ENCODE measurements around the gene BAIAP2L2. TPM values are rescaled to one million over a fixed set of nuclear protein-coding genes. Genes with fewer than 3 reads are reported as not detected.

The BAIAP2L2 gene
- total and polyA plus RNA-seq, 4 donors: 0.33 to 0.46 (median 0.44) TPM; not detected in 1

GRCh38 chr22:38098410-38099249, 11.9 kb downstream of the BAIAP2L2 start:
- H3K27me3 ChIP-seq (ENCODE audit: control insufficient read depth in 4 of 4, insufficient read depth in 4 of 4, low read length in 3 of 4): no peaks in the 10 kb centered on the region
- no peak for DNase-seq (ENCODE audit: low spot score)
- H3K4me1 ChIP-seq (ENCODE audit: control insufficient read depth in 4 of 4, insufficient read depth in 4 of 4, low read length in 3 of 4): no peaks in the 10 kb centered on the region
- TF ChIP-seq NR2F2 (IDR thresholded peaks at IDR 0.05) (no peak), REST (IDR thresholded peaks at IDR 0.05) (peak; percentile 52)
- no peaks in the 10 kb centered on the region for H3K9me3 ChIP-seq (ENCODE audit: control insufficient read depth in 4 of 4, low read length in 3 of 4)
- no peaks in the 10 kb centered on the region for H3K36me3 ChIP-seq (ENCODE audit: control insufficient read depth in 4 of 4, insufficient read depth in 3 of 4, low read depth in 1 of 4, low read length in 3 of 4)
- H3K27ac ChIP-seq (ENCODE audit: low read depth in 1 of 2, low read length in 2 of 2): peak overlapping the region in 1 of 2 donors; percentile 45
- H3K4me3 ChIP-seq (ENCODE audit: low read depth in 1 of 3, low read length in 3 of 3): no peak overlapping the region
- 69% methylated on average over 9 of the region's 9 CpGs for WGBS
- H3K9ac ChIP-seq (ENCODE audit: low read depth in 1 of 2, low read length in 2 of 2): no peak overlapping the region

GRCh38 chr22:38097557-38098409, 12.7 kb downstream of the BAIAP2L2 start:
- no peak overlapping the region for H3K9ac ChIP-seq (ENCODE audit: low read depth in 1 of 2, low read length in 2 of 2)
- 54% methylated on average over 32 of the region's 32 CpGs for WGBS

More at GRCh38 chr22:38097557-38098409, 12.7 kb downstream of the BAIAP2L2 start:
- Histone ChIP-seq H3K36me3 (ENCODE audit: control insufficient read depth in 4 of 4, insufficient read depth in 3 of 4, low read depth in 1 of 4, low read length in 3 of 4) (no peaks in the 10 kb centered on the region), H3K27me3 (ENCODE audit: control insufficient read depth in 4 of 4, insufficient read depth in 4 of 4, low read length in 3 of 4) (no peaks in the 10 kb centered on the region), H3K4me3 (ENCODE audit: low read depth in 1 of 3, low read length in 3 of 3) (no peak overlapping the region), H3K9me3 (ENCODE audit: control insufficient read depth in 4 of 4, low read length in 3 of 4) (no peaks in the 10 kb centered on the region), H3K27ac (ENCODE audit: low read depth in 1 of 2, low read length in 2 of 2) (peak overlapping the region in 1 of 2 donors; percentile 45), H3K4me1 (ENCODE audit: control insufficient read depth in 4 of 4, insufficient read depth in 4 of 4, low read length in 3 of 4) (no peaks in the 10 kb centered on the region)
- TF ChIP-seq ZBTB33 (IDR thresholded peaks at IDR 0.05): no peak
- TF ChIP-seq FOXA1 (IDR thresholded peaks at IDR 0.05): no peak
- no peak for TF ChIP-seq MAX (IDR thresholded peaks at IDR 0.05)
- TF ChIP-seq RAD21 (IDR thresholded peaks at IDR 0.05): peak in 1 of 2 donors; percentile 26
- no peak for DNase-seq (ENCODE audit: low spot score)
